ENCODE results near the gene DOK4. TPM values are rescaled to one million over a fixed set of nuclear protein-coding genes. Genes with fewer than 3 reads are reported as not detected.

The DOK4 gene
- total RNA-seq, 1 experiment from 2014 or later = 122 TPM

DNA sequence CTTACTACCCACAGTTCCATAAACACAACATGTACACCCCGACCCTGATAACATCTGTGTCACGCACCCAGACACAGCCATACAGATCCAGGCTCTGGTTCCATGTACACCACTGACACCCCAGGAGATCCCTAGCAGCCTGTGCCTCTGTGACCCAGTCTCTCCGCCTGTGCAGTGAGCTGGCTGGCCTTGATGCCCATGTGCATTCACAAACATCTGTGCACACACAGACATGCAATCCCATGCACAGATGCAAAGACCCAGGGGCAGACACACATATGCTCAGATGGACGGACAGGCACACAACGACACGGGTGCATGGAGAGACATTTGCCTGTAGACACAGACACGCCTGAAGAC lies 46.0 kb upstream of the DOK4 start:
- intact Hi-C loops (cut with micrococcal nuclease; ENCODE audit: unreplicated experiment) = no loop called here
- ChIA-PET CTCF (no interaction called here), POLR2A (no interaction called here)
- no peaks in the 10 kb centered on the region for H3K9me3 Mint-ChIP-seq (ENCODE audit: unreplicated experiment)
- Histone ChIP-seq H3K27me3 (replicated peaks; ENCODE audit: control insufficient read depth, insufficient read depth, low read length) (no peaks in the 10 kb centered on the region), H3K36me3 (ENCODE audit: control insufficient read depth, insufficient read depth, low read length) (no peaks in the 10 kb centered on the region; the same call in none of the 2 replicates), H3K9me3 (no peaks in the 10 kb centered on the region), H3K4me1 (peaks cover 20% of the 10 kb centered on the region), H3K4me3 (ENCODE audit: low read depth, low read length) (no peak overlapping the region)
- TF ChIP-seq, protein P1, sequence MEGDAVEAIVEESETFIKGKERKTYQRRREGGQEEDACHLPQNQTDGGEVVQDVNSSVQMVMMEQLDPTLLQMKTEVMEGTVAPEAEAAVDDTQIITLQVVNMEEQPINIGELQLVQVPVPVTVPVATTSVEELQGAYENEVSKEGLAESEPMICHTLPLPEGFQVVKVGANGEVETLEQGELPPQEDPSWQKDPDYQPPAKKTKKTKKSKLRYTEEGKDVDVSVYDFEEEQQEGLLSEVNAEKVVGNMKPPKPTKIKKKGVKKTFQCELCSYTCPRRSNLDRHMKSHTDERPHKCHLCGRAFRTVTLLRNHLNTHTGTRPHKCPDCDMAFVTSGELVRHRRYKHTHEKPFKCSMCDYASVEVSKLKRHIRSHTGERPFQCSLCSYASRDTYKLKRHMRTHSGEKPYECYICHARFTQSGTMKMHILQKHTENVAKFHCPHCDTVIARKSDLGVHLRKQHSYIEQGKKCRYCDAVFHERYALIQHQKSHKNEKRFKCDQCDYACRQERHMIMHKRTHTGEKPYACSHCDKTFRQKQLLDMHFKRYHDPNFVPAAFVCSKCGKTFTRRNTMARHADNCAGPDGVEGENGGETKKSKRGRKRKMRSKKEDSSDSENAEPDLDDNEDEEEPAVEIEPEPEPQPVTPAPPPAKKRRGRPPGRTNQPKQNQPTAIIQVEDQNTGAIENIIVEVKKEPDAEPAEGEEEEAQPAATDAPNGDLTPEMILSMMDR (IDR thresholded peaks at IDR 0.05; ENCODE audit: insufficient read depth in 1 of 2, low read depth in 1 of 2, low read length in 1 of 2, severe bottlenecking in 1 of 2, unreplicated experiment in 1 of 2) = no peak
- H3K4me1 Mint-ChIP-seq (ENCODE audit: low read depth, unreplicated experiment) = peaks cover 24% of the 10 kb centered on the region
- peaks cover 19% of the 10 kb centered on the region for H3K36me3 Mint-ChIP-seq (ENCODE audit: insufficient read depth, unreplicated experiment)
- no peak overlapping the region for H3K4me3 Mint-ChIP-seq (ENCODE audit: unreplicated experiment)
- no peaks in the 10 kb centered on the region for H3K27me3 Mint-ChIP-seq (ENCODE audit: insufficient read depth, unreplicated experiment)
- no peak overlapping the region for H3K27ac Mint-ChIP-seq (ENCODE audit: unreplicated experiment)
- DNase-seq = peak in 1 of 2 experiments; percentile 32
- no TSS peak for BruUV-seq (replicated peaks)

DNA sequence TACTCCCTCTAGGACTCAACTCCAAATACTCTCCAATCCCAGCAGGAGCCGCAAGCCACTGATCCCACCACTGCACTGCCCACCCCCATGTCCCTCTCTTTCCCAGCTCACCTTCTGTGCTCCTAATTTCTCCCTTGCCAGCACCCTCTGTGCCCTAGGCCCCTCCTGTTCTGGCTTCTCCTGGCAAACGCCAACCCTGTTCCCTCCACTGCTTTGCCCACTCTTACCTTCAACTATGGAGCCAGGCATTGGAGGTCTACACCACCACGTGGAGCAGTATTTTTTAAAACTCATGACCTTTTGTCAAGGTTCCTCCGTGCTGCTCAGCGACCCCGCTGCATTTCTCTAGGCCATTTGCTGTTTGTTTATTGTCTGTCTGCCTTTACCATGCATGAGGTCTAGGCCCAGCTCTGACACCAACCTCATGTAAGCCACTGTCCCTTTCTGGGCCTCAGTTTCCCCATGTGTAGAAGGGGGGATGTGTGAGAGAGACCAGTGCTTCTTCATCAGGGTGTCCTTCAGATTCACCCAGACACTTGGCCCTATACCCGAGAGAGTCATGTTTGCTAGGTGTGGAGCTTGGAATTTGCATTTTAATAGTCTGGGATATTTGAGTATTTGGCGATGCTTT lies 45.5 kb upstream of the DOK4 start:
- Mint-ChIP-seq H3K4me1 (ENCODE audit: low read depth, unreplicated experiment) (peaks cover 24% of the 10 kb centered on the region), H3K4me3 (ENCODE audit: unreplicated experiment) (no peak overlapping the region), H3K27me3 (ENCODE audit: insufficient read depth, unreplicated experiment) (no peaks in the 10 kb centered on the region), H3K9me3 (ENCODE audit: unreplicated experiment) (no peaks in the 10 kb centered on the region), H3K36me3 (ENCODE audit: insufficient read depth, unreplicated experiment) (peaks cover 14% of the 10 kb centered on the region), H3K27ac (ENCODE audit: unreplicated experiment) (no peak overlapping the region)
- peaks cover 15% of the 10 kb centered on the region for H3K4me1 ChIP-seq
- H3K9me3 ChIP-seq = no peaks in the 10 kb centered on the region
- no peak overlapping the region for H3K4me3 ChIP-seq (ENCODE audit: low read depth, low read length)
- DNase-seq = peak in 1 of 2 experiments; percentile 23
- H3K27me3 ChIP-seq (replicated peaks; ENCODE audit: control insufficient read depth, insufficient read depth, low read length) = no peaks in the 10 kb centered on the region
- H3K36me3 ChIP-seq (ENCODE audit: control insufficient read depth, insufficient read depth, low read length) = no peaks in the 10 kb centered on the region; the same call in none of the 2 replicates
- TF ChIP-seq, protein P1 (IDR thresholded peaks at IDR 0.05; ENCODE audit: insufficient read depth in 1 of 2, low read depth in 1 of 2, low read length in 1 of 2, severe bottlenecking in 1 of 2, unreplicated experiment in 1 of 2) = no peak
- intact Hi-C loops (cut with micrococcal nuclease; ENCODE audit: unreplicated experiment) = no loop called here
- BruUV-seq (replicated peaks) = no TSS peak
- ChIA-PET POLR2A (no interaction called here), CTCF (no interaction called here)

DNA sequence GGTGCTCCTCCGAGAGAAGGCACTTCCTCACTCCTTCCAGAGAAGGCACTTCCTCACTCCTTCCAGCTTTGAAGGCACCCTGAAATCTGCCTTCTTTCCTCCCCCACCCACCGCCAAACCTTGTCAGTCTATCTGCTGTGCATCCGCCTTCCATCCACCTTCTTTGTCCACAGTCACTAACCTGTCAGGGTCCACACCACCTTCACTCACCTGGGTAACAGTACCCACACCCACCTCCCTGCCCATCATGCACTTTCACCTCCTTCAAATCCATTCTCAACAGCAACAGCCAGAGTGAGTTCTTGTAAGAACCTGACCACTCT lies 44.9 kb upstream of the DOK4 start:
- peaks cover 24% of the 10 kb centered on the region for H3K4me1 Mint-ChIP-seq (ENCODE audit: low read depth, unreplicated experiment)
- no peak overlapping the region for H3K27ac Mint-ChIP-seq (ENCODE audit: unreplicated experiment)
- ChIA-PET CTCF (no interaction called here), POLR2A (no interaction called here)
- TF ChIP-seq, protein P1 (IDR thresholded peaks at IDR 0.05; ENCODE audit: insufficient read depth in 1 of 2, low read depth in 1 of 2, low read length in 1 of 2, severe bottlenecking in 1 of 2, unreplicated experiment in 1 of 2) = no peak
- H3K9me3 Mint-ChIP-seq (ENCODE audit: unreplicated experiment) = no peaks in the 10 kb centered on the region
- intact Hi-C loops (cut with micrococcal nuclease; ENCODE audit: unreplicated experiment) = no loop called here
- DNase-seq = peak in 1 of 2 experiments; percentile 26
- peaks cover 15% of the 10 kb centered on the region for H3K4me1 ChIP-seq
- H3K4me3 Mint-ChIP-seq (ENCODE audit: unreplicated experiment) = peak overlapping the region; percentile 71
- H3K36me3 Mint-ChIP-seq (ENCODE audit: insufficient read depth, unreplicated experiment) = peaks cover 17% of the 10 kb centered on the region
- no TSS peak for BruUV-seq (replicated peaks)
- H3K4me3 ChIP-seq (ENCODE audit: low read depth, low read length) = no peak overlapping the region
- no peaks in the 10 kb centered on the region for H3K9me3 ChIP-seq
- no peaks in the 10 kb centered on the region for H3K27me3 ChIP-seq (replicated peaks; ENCODE audit: control insufficient read depth, insufficient read depth, low read length)
- no peaks in the 10 kb centered on the region for H3K27me3 Mint-ChIP-seq (ENCODE audit: insufficient read depth, unreplicated experiment)
- H3K36me3 ChIP-seq (ENCODE audit: control insufficient read depth, insufficient read depth, low read length) = no peaks in the 10 kb centered on the region; the same call in none of the 2 replicates
